NCI-H510A treated with DMSO at 0.1 percent for 48 hours (cell line): Measurements from ENCODE around the gene CEP131.
"Not testable (repeated sequence)": the region's sequence is repeated elsewhere in the genome, so short reads cannot be mapped to it uniquely, and the experiment has no call there.

Experiments used
- DNase-seq: peaks from one replicate; lab custom pipeline; 2025; lab: John Stamatoyannopoulos, UW

The CEP131 gene

DNA sequence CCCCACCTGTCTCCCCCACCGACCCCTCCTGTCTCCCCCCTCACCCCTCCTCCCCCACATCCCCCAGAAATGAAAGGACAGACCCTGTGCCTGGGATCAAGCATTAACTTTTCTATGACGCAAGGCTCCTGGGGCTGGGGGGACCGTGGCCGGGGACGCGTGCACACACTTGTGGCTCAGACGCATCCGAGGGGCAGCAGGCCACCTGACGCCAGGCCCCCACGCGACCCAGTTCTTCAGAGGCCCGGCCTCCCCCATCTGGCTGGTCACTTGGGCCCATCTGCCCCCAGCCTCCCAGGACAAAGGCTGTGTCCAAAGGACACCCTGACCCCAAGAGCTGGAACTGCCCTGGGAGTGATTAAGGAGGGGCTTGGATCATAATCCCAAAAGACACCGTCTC lies 71.5 kb downstream of the CEP131 start:
- DNase-seq, result no peak

GRCh38 chr17:81150377-81151077 lies 72.2 kb downstream of the CEP131 start:
- no peak for DNase-seq

- DNase-seq, result no peak
These were observed 73.7 kb downstream of the CEP131 start for GRCh38 chr17:81148986-81149533.

- no peak for DNase-seq
These were observed 74.2 kb downstream of the CEP131 start for GRCh38 chr17:81148571-81148970.

DNA sequence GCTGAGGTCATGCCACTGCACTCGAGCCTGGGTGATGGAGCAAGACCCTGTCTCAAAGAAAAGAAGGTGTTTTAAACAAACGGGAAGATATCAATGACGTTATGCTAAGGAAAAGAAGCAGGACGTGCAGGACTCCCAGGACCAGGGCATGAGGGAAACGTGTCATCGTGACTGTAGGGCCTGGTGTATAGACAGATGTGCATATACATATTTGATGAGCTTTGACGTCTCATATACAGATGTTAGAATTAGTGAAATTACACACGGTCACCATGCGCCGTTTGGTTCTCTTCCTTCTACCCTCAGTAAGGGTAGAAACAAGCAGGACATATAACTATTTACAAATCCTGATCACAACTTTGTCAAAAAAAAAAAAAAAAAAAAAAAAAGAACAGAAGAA lies 75.1 kb downstream of the CEP131 start:
- no peak for DNase-seq

DNA sequence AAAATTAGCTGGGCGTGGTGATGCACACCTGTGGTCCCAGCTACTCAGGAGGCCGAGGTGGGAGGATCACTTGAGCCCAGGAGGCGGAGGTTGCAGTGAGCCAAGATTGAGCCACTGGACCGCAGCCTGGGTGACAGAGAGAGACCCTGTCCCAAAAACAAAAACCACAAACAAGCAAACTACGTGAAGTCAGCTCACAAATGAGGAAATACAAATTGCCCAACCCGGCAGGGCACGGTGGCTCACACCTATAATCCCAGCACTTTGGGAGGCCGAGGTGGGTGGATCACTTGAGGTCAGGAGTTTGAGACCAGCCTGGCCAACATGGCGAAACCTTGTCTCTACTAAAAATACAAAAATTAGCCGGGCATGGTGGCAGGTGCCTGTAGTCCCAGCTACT lies 76.6 kb downstream of the CEP131 start:
- not testable (repeated sequence) for DNase-seq

DNA sequence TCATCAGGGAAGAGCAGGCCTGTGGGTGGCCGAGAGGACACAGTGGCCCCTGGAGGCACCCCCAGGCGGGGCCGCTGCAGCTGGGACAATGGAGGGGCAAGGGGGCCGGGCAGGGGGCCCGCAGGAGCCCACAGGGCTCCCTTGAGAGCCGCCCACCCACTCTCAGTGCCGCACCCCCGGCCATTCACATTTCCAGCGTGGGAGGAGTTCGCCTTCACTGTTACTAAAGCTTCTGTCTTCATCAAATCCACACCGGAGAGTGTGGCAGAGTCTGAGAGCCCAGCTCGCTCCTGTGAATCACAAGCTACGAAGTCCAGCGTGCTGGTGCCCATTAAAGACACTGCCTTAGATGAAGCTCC lies 78.4 kb downstream of the CEP131 start:
- no peak for DNase-seq

- no peak for DNase-seq
These were observed 78.9 kb downstream of the CEP131 start for GRCh38 chr17:81143717-81144422.

DNA sequence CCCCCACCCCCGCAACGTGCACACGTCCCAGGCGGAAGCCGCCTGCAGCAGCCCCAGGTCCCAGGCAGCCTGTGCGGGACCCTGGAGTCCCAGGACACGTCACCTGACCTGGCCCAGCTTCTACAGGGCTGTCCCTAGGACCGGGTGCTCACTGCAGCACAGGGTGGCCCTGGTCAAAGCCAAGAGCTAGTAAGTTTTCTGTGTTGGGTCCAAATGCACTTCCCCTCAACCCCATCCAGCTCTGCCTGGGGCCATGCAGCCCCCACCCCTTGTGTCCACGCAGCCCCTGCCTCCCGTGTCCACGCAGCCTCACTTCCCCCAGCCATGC lies 79.6 kb downstream of the CEP131 start:
- no peak for DNase-seq

DNA sequence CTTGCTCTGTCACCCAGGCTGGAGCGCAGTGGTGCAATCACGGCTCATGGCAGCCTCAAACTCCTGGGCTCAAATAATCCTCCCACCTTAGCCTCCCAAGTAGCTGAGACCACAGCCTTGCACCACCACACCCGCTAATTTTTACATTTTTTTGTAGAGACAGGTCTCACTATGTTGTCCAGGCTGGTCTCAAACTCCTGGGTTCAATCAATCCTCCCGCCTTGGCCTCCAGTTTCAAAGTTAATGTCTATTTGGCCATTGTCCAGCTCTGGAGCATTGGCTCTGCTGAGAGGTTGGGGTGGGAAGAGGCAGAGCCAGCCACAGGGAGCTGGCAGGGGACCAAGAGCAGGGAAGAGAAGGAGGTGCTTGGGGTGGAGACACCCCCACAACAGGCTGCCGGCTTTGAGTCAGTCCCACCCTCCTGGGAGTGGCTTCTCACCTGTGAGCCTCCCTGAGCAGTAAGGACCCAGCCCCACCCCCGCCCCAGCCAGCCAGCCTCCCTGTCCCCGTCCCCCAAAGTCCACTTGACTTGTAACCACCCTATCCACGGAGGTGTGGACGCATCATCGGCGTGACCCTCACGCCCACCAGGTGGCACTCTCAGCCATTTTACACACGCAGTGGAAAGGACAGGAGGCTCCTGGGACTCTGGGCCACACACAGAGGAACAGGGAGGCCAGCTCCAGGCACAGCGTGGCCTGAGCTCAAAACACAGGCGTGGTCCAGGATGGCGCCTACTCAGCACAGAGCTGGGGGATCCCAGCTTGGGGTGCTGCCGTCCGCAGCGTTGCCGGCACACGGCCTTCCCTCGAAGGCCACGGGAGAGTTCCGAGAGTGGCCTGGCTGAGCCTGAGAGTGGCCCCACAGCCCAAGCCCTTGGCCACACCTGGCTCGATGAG lies 80.2 kb downstream of the CEP131 start:
- DNase-seq, result peak; percentile 55

- no peak for DNase-seq
These were observed 82.1 kb downstream of the CEP131 start for GRCh38 chr17:81140695-81141094.

DNA sequence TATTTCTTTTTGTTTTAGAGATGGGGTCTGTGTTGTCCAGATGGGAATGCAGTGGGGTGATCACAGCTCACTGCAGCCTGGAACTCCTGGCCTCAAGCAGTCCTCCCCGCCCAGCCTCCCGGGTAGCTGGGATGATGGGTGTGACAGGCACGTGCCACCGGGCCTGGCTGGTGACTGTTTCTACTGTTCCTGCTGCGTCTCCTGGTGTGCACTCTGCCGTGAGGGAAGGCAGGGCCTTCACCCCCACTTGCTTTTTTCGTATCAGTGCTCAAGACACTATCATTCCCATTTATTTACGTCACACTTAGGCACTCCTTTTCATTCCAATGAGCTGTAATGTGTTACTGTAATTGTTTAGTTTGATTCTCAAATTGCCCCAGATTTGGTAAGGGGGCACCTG lies 82.7 kb downstream of the CEP131 start:
- DNase-seq, result no peak
